RWPE1 (cell line): Measurements from ENCODE around the gene LETMD1.

Source experiments
- CTCF ChIA-PET: fragments of 350-600 bp; sonication (Branson Sonifier 250); formaldehyde crosslinking; extraction: SDS; loops from one replicate; lab custom pipeline; 2021; lab: Yijun Ruan, JAX
- POLR2A ChIA-PET: fragments of 400-600 bp; formaldehyde crosslinking; extraction: SDS; loops from one replicate; lab custom pipeline; 2020; ENCODE audit warnings: antibody characterized with exemption; ENCODE audit not compliant: low non-redundant PET; lab: Yijun Ruan, JAX
- DNase-seq: peaks from one replicate; pipeline ENCODE4 v3.0.0; 2012; ENCODE audit warnings: low spot score
- H3K27ac ChIP-seq: fragments of 450-650 bp; 2 replicates; pipeline ENCODE4 v1.5.1; 2017
- TF ChIP-seq, protein P1 (sequence below): fragments of 450-650 bp; conservative IDR thresholded peaks from 2 replicates; pipeline ENCODE4 v1.5.1; 2017; ENCODE audit warnings: low read depth, mild to moderate bottlenecking

Gene LETMD1

DNA sequence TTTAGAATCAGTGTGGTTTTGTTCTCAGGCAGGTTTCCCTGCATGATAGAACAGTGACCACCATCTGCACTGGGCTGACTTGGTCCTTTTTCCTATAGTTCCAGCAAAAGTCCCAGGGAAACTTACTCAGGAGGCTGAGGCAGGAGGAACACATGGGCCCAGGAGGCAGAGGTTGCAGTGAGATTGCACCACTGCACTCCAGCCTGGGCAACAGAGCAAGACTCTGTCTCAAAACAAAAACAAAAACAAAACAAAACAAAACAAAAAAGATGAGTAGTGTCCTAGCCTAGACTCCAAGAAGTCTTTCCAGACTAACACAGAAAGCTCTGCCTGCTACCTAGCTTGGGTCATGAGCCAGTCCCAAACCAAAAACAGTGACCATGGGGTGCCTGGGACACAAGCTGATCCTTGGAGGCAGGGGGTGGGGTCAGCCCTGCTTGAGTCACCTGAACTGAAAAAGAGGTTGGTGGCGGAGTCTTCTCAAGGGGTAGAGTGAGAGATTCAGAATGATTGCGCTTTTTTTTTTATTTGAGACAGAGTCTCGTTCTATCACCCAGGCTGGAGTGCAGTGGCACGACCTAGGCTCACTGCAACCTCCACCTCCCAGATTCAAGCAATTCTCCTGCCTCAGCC is 14.6 kb upstream of the LETMD1 start:
- no peak overlapping the region for H3K27ac ChIP-seq
- ChIA-PET POLR2A (interaction anchor here (0.7 kb wide), 1 partner anchor 263 kb away, joined by 3 read pairs; no protein-coding TSS in a partner anchor), CTCF (no interaction called here)
- TF ChIP-seq, protein P1, sequence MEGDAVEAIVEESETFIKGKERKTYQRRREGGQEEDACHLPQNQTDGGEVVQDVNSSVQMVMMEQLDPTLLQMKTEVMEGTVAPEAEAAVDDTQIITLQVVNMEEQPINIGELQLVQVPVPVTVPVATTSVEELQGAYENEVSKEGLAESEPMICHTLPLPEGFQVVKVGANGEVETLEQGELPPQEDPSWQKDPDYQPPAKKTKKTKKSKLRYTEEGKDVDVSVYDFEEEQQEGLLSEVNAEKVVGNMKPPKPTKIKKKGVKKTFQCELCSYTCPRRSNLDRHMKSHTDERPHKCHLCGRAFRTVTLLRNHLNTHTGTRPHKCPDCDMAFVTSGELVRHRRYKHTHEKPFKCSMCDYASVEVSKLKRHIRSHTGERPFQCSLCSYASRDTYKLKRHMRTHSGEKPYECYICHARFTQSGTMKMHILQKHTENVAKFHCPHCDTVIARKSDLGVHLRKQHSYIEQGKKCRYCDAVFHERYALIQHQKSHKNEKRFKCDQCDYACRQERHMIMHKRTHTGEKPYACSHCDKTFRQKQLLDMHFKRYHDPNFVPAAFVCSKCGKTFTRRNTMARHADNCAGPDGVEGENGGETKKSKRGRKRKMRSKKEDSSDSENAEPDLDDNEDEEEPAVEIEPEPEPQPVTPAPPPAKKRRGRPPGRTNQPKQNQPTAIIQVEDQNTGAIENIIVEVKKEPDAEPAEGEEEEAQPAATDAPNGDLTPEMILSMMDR: no peak
- DNase-seq: no peak

DNA sequence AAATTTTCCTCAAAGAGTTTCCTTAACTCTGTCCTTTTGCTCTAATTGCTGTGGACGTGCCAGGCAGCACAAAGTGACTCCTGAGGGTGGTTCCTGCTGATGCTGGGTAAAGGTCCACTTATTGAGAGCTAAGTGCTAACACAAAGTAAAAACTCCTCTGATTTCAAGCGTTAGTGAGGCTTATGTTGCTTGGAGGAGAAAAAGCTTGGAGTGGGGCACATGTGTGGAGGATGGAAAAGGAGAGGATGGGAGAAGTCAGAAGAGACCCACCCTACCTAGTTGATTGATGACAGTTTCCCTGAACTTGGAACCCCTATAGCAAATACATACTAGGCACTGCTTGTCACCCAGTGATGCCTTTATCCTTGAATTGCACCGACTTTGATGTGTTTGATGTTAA is 11.8 kb upstream of the LETMD1 start:
- H3K27ac ChIP-seq: no peak overlapping the region
- DNase-seq: no peak
- ChIA-PET POLR2A (no interaction called here), CTCF (interaction anchor here (1.1 kb wide), 1 partner anchor 8 kb away, joined by 3 read pairs; no protein-coding TSS in a partner anchor)
- TF ChIP-seq, protein P1: no peak

DNA sequence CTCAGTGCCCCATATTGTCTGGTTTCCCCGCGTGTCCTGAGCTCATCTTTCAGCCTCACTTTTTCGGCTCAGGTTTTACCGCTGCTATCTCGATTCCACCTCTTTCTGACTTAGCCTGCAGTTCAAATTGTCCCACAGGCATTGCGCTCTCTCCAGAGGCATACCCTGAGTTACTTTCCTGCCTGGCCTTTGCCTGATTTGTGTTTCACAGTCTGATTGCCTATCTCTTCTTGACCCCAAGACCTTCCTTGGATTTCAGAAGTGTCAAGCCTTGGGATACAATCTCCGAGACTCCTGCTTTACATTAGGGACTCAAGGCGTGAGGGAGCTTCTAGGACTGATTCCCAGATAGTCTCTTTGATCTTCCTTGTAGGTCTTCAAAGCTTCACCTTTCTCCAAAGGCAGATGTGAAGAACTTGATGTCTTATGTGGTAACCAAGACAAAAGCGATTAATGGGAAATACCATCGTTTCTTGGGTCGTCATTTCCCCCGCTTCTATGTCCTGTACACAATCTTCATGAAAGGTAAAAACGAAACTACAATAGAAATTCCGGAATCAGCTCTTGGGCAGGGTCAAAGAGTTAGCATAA is 629 bp downstream of the LETMD1 start:
- peak overlapping the region; percentile 89 for H3K27ac ChIP-seq
- TF ChIP-seq, protein P1: no peak
- ChIA-PET CTCF (interaction anchor here (0.5 kb wide), 2 partner anchors 24 to 1200 kb away, joined by 3 to 4 read pairs; no protein-coding TSS in a partner anchor), POLR2A (interaction anchor here (0.6 to 1.5 kb wide), 2 partner anchors 11 to 191 kb away, joined by 4 to 11 read pairs; no protein-coding TSS in a partner anchor)
- DNase-seq: no peak

DNA sequence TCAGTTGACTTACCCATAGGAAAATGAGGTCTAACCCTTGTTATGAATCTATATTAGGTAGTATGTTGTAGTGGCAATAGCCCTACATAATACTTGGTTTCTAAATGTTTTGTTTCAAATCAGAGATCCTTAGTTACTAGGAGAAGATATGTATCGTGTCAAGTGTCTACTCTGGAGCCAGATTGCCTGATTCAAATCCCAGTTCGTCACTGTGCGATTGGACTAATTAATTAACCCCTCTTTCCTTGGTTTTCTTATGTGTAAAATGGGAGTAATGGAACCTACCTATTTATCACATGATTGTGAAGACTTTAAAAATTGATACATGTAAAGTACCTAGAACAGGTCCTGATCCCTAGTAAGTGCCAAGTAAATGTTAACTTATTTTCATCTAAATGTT is 1.4 kb downstream of the LETMD1 start:
- no peak overlapping the region for H3K27ac ChIP-seq
- ChIA-PET POLR2A (interaction anchor here (1.5 kb wide), 1 partner anchor 10 kb away, joined by 4 read pairs; no protein-coding TSS in a partner anchor), CTCF (no interaction called here)
- TF ChIP-seq, protein P1: no peak
- DNase-seq: no peak

DNA sequence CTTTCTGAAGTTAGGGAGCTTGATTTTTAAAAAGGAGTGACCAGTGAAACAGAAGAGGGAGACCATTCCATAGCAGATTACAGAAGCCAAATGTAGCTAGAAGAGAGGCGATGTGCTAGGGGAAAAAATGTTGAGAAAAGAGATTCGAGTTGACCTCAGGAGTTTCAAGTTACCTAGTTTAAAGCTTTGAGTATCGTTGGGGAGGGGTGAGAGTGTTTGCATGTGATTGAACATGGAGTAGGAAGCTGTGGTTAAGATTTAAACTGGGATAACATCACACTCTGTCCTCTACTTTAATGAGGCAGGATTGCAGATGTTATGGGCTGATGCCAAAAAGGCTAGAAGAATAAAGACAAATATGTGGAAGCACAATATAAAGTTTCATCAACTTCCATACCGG is 3.7 kb downstream of the LETMD1 start:
- H3K27ac ChIP-seq: no peak overlapping the region
- ChIA-PET CTCF (no interaction called here), POLR2A (no interaction called here)
- TF ChIP-seq, protein P1: no peak
- DNase-seq: no peak

DNA sequence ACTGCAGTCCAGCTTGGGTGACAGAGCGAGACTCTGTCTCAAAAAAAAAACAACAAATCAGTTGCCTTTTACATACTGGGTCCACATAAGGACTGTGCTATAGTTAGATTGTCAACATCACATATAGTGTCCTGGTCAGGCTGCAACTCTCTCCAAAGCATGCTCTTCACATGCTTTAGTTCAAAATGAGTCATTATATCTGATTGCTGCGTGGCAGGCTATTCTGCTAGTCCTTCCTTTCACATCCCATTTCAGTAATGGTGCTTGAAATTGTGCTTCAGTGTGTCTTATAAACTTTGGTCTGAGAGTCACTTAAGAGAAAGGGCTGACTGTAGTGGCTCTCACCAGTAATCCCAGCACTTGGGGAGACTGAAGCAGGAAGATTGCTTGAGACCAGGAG is 6.9 kb downstream of the LETMD1 start:
- no peak for DNase-seq
- ChIA-PET POLR2A (no interaction called here), CTCF (no interaction called here)
- TF ChIP-seq, protein P1: no peak
- no peak overlapping the region for H3K27ac ChIP-seq
